MCF 10A (cell line): ENCODE measurements around the gene SLC22A1. TPM values are rescaled to one million over a fixed set of nuclear protein-coding genes. Genes with fewer than 3 reads are reported as not detected.
A peak's percentile ranks its signal among the peaks of the same experiment; 100 is the strongest.

Experiments used
- BruUV-seq: library from RNA; stranded (reverse); fragments of 400-500 nt; replicated peaks from 2 replicates; lab custom pipeline; 2021; lab: Mats Ljungman, UMichigan
- CTCF ChIA-PET: fragments of 300-600 bp; sonication (Branson Sonifier 250); formaldehyde crosslinking; extraction: SDS; loops from one replicate; lab custom pipeline; 2021; ENCODE audit warnings: antibody characterized with exemption, inconsistent platforms; lab: Yijun Ruan, JAX
- POLR2A ChIA-PET: fragments of 300-600, 350-650 bp; sonication (Branson Sonifier 250); formaldehyde crosslinking; extraction: SDS; loops from one replicate; lab custom pipeline; 2020; ENCODE audit warnings: antibody characterized with exemption, inconsistent platforms; lab: Yijun Ruan, JAX
- DNase-seq: peaks from one replicate; pipeline ENCODE4 v3.0.0-alpha.2; 2018; ENCODE audit not compliant: unreplicated experiment
- H3K27ac Mint-ChIP-seq: one replicate; pipeline ENCODE4 v1.8.0; 2022; ENCODE audit warnings: mild to moderate bottlenecking, low read depth, mixed read lengths; ENCODE audit not compliant: unreplicated experiment
- H3K27me3 Mint-ChIP-seq: one replicate; pipeline ENCODE4 v1.8.0; 2022; ENCODE audit warnings: mixed read lengths; ENCODE audit not compliant: insufficient read depth, unreplicated experiment
- H3K36me3 Mint-ChIP-seq: one replicate; pipeline ENCODE4 v1.8.0; 2022; ENCODE audit warnings: mild to moderate bottlenecking, moderate library complexity, mixed read lengths; ENCODE audit not compliant: insufficient read depth, unreplicated experiment
- H3K4me1 Mint-ChIP-seq: one replicate; pipeline ENCODE4 v1.8.0; 2022; ENCODE audit warnings: mixed read lengths; ENCODE audit not compliant: insufficient read depth, unreplicated experiment
- H3K4me3 Mint-ChIP-seq: one replicate; pipeline ENCODE4 v1.8.0; 2022; ENCODE audit warnings: mild to moderate bottlenecking, moderate library complexity, mixed read lengths; ENCODE audit not compliant: unreplicated experiment
- H3K9me3 Mint-ChIP-seq: one replicate; pipeline ENCODE4 v1.8.0; 2022; ENCODE audit warnings: mixed read lengths; ENCODE audit not compliant: unreplicated experiment
- intact Hi-C: fragments of 100-400 bp; cut with micrococcal nuclease; formaldehyde crosslinking; loops from 2 replicates; pipeline ENCODE4 v1.14.1; 2022
- total RNA-seq: library from RNA; stranded (reverse); gene quantifications from 2 replicates; pipeline ENCODE4 v1.2.3, GENCODE V29; 2022
- TF ChIP-seq, protein P1 (sequence below): fragments of 200-600 bp; IDR thresholded peaks from one replicate; pipeline ENCODE4 v1.8.0; 2022; ENCODE audit warnings: antibody characterized with exemption, mild to moderate bottlenecking; ENCODE audit not compliant: unreplicated experiment

Gene SLC22A1
- total RNA-seq, 1 experiment from 2014 or later = 0.86 TPM

DNA sequence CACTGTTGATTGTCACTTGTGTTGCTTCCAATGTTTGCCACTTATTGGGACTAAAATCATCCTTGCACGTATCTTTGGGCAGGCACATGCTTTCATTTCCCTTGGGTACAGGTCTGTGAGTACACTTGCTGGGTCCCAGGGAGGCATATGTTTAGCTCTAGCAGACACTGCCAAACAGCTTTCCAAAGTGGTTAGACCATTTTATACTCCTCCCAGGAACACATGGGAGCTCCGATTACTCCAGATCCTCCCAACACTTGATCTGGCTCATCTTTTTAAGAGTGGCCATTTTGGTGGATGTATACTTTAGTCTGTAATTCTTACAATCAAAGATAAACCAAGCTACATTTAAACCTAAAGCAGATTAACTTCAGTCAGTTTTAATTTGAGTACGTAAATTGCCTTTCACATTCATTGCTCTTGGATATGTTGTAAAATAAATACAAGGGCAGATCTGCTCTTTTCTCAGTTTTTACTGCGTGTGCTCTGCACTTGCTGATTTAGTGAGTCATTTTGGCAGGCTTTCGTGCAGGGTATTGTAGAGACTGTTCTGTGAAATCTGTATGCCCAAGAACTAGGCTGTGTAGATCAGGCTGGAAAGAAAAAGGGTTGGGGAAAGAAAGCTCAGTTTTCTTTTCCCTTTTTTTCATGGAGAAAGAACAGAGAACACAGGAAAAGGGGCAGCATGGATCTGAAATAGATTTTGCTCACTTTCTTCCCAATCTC lies 19.5 kb downstream of the SLC22A1 start:
- H3K27me3 Mint-ChIP-seq = no peaks in the 10 kb centered on the region
- no peak overlapping the region for H3K4me3 Mint-ChIP-seq
- H3K27ac Mint-ChIP-seq = peak overlapping the region; percentile 51
- intact Hi-C loops = no loop called here
- H3K4me1 Mint-ChIP-seq = peaks cover 25% of the 10 kb centered on the region
- BruUV-seq = no TSS peak
- peaks cover 13% of the 10 kb centered on the region for H3K36me3 Mint-ChIP-seq
- TF ChIP-seq, protein P1, sequence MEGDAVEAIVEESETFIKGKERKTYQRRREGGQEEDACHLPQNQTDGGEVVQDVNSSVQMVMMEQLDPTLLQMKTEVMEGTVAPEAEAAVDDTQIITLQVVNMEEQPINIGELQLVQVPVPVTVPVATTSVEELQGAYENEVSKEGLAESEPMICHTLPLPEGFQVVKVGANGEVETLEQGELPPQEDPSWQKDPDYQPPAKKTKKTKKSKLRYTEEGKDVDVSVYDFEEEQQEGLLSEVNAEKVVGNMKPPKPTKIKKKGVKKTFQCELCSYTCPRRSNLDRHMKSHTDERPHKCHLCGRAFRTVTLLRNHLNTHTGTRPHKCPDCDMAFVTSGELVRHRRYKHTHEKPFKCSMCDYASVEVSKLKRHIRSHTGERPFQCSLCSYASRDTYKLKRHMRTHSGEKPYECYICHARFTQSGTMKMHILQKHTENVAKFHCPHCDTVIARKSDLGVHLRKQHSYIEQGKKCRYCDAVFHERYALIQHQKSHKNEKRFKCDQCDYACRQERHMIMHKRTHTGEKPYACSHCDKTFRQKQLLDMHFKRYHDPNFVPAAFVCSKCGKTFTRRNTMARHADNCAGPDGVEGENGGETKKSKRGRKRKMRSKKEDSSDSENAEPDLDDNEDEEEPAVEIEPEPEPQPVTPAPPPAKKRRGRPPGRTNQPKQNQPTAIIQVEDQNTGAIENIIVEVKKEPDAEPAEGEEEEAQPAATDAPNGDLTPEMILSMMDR = no peak
- DNase-seq = peak; percentile 75
- H3K9me3 Mint-ChIP-seq = peaks cover 8% of the 10 kb centered on the region
- POLR2A ChIA-PET = interaction anchor here (0.5 to 1.2 kb wide), 5 partner anchors 34 to 338 kb away, joined by 3 to 4 read pairs (median 3); no protein-coding TSS in a partner anchor
- CTCF ChIA-PET = interaction anchor here (0.8 to 3.4 kb wide), 10 partner anchors 10 to 393 kb away, joined by 3 to 39 read pairs (median 4); no protein-coding TSS in a partner anchor

DNA sequence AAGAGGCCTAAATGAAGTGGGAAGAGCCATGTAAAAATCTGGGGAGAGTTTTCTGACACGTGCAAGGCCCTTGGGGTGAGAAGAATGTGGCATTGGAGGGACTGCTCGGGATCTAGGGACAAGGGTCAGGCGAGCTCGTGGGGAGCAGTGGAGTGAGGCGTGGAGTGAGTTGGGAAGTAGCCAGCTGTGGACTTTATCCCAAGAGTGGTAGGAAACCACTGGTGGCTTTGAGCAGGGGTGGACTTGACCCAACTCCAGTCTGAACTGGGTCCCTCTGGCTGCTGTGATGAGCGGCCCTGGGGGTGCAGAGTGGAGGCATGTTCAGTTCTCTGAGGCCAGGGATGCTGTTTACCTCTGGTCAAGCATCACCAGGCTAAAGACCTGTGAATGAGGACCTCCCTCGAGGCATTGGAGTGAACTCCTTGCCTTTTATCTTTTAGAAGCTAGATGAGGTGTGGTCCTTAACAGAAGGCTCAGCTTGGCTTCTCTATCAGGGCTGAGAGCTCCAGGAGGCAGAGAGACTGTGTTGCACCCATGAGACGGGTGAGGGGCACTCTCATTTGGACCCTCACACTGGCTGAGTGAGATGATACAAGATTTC lies 20.6 kb downstream of the SLC22A1 start:
- BruUV-seq = no TSS peak
- CTCF ChIA-PET = interaction anchor here (0.6 to 3.4 kb wide), 8 partner anchors 32 to 829 kb away, joined by 3 to 39 read pairs (median 3); no protein-coding TSS in a partner anchor
- Mint-ChIP-seq H3K27ac (no peak overlapping the region), H3K9me3 (peaks cover 8% of the 10 kb centered on the region), H3K36me3 (peaks cover 13% of the 10 kb centered on the region), H3K4me3 (no peak overlapping the region), H3K4me1 (peaks cover 27% of the 10 kb centered on the region), H3K27me3 (no peaks in the 10 kb centered on the region)
- intact Hi-C loops = no loop called here
- TF ChIP-seq, protein P1 = no peak
- no peak for DNase-seq
- POLR2A ChIA-PET = interaction anchor here (0.5 to 1.2 kb wide), 4 partner anchors 35 to 337 kb away, joined by 3 to 4 read pairs (median 3); no protein-coding TSS in a partner anchor

DNA sequence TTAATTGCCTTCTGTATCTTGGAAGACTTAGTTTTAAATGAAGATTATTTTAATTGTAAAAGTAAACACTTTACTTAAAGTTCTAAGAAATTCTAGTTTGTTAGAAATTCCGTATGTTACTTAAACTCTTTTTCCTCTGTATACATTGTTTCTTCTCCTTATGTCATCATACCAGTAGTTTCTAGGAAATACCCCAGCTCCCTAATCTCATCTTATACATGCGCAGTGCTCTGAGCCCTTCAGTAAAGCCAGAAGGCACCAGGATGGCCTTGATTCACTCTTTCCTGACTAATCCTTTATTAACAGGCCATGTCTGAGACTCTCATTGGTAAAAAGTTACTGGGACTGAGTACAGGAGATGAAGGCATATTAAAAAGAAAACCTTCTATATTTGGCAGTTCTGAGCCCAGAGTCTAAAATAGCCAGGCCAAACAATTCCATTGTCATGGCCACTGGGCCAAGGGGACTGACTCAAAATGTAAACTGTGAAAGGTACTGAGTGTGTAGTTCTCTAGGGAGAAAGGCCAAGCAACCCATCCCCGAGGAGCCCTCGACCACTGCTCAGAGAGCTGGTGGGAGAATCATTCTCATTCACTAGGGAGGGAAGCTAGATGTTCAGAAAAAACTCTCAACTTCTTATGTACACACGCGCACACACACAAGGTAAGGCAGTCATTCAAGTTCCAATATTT lies 25.0 kb downstream of the SLC22A1 start:
- TF ChIP-seq, protein P1 = no peak
- Mint-ChIP-seq H3K36me3 (peaks cover 6% of the 10 kb centered on the region), H3K4me1 (peaks cover 11% of the 10 kb centered on the region), H3K27ac (no peak overlapping the region), H3K4me3 (no peak overlapping the region), H3K9me3 (peaks cover 13% of the 10 kb centered on the region), H3K27me3 (no peaks in the 10 kb centered on the region)
- intact Hi-C loops = no loop called here
- ChIA-PET CTCF (interaction anchor here (0.6 to 1.8 kb wide), 3 partner anchors 283 to 1776 kb away, joined by 3 to 6 read pairs (median 3); no protein-coding TSS in a partner anchor), POLR2A (interaction anchor here (1.2 kb wide), 1 partner anchor 9 kb away, joined by 3 read pairs; no protein-coding TSS in a partner anchor)
- DNase-seq = no peak
- BruUV-seq = no TSS peak
